ENCODE data around the gene ARL13A. TPM values are rescaled to one million over a fixed set of nuclear protein-coding genes. Genes with fewer than 3 reads are reported as not detected.

The ARL13A gene
- total RNA-seq, 4 donors from 2014 or later = not detected

DNA sequence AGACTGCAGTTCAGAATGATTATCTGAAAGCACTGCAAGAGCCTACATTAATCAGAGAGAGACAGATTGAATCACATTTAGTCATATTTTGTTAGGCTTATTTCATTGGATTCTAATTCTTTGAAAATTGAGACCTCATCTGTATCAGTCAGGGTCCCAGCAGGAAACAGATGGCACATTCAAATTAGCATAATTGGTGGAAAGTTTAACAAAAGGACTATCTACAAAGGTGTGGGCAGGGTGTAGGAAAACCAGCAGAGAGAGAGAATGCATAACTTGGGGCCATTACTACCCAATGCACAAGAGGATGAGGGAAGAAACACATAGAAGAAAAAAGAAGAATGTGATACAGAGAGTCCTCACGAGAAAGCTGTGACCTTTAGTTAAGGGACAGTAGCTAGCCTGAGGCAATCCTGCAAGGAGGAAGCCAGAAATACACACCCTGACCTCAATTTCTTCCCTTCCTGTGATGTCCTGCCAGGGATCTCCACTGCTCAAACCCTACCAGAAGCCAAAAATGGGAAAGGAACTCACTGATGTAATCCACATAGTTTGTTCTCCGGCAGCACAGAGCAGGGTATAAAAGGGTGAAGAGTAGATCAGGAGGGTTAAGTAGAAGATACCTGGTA is 23.1 kb upstream of the ARL13A start:
- no peaks in the 10 kb centered on the region for H3K27me3 ChIP-seq
- DNase-seq (ENCODE audit: extremely low spot score) = no peak
- H3K9me3 ChIP-seq = no peaks in the 10 kb centered on the region
- H3K4me3 ChIP-seq = no peak overlapping the region
- intact Hi-C loops (cut with DNase I) = no loop called here
- H3K36me3 ChIP-seq = no peaks in the 10 kb centered on the region
- no peak overlapping the region for H3K27ac ChIP-seq (replicated peaks in 1 of 4)
- no peaks in the 10 kb centered on the region for H3K4me1 ChIP-seq
- 57% methylated on average over 2 of the region's 2 CpGs for WGBS
- no peak for TF ChIP-seq POLR2AphosphoS5 (IDR thresholded peaks at IDR 0.05)
- TF ChIP-seq CTCF (IDR thresholded peaks at IDR 0.05) = no peak
- no peak for TF ChIP-seq POLR2A (IDR thresholded peaks at IDR 0.05; ENCODE audit: low read depth)
- TF ChIP-seq EP300 (IDR thresholded peaks at IDR 0.05) = no peak

DNA sequence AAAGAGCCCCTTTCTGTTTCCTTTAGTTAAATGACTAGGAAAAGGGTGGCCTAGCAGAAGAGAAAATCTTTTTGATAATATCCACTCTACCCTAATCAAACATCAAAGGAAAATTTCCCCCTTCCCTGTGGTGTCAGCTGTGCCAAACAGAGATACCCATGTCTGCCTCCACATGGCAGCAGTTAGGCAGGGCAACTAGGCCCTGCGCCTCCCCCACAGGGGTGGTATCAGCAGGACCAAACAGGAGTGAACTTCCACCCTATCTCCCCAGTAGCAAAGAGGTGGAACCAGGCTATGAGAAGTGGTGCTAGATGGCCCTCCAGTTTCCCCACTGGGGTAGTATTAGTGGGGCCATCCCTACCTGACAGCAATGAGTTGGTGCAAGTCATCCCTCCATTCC is 21.0 kb upstream of the ARL13A start:
- TF ChIP-seq POLR2A (IDR thresholded peaks at IDR 0.05; ENCODE audit: low read depth) (no peak), POLR2AphosphoS5 (IDR thresholded peaks at IDR 0.05) (no peak), CTCF (IDR thresholded peaks at IDR 0.05) (no peak), EP300 (IDR thresholded peaks at IDR 0.05) (no peak)
- no peaks in the 10 kb centered on the region for H3K27me3 ChIP-seq
- no peak overlapping the region for H3K4me3 ChIP-seq
- intact Hi-C loops (cut with DNase I) = no loop called here
- no peak overlapping the region for H3K27ac ChIP-seq (replicated peaks in 1 of 4)
- H3K36me3 ChIP-seq = no peaks in the 10 kb centered on the region
- DNase-seq (ENCODE audit: extremely low spot score) = no peak
- H3K4me1 ChIP-seq = no peaks in the 10 kb centered on the region
- no peaks in the 10 kb centered on the region for H3K9me3 ChIP-seq
- 83% methylated on average over 1 of the region's 1 CpG for WGBS

GRCh38 chrX:100962811-100963210 is 6.7 kb upstream of the ARL13A start:
- no peak for TF ChIP-seq CTCF (IDR thresholded peaks at IDR 0.05)
- no peak for TF ChIP-seq POLR2AphosphoS5 (IDR thresholded peaks at IDR 0.05)
- no peak for TF ChIP-seq EP300 (IDR thresholded peaks at IDR 0.05)
- TF ChIP-seq POLR2A (IDR thresholded peaks at IDR 0.05; ENCODE audit: low read depth) = no peak
- H3K4me1 ChIP-seq = no peaks in the 10 kb centered on the region
- intact Hi-C loops (cut with DNase I) = no loop called here
- DNase-seq (ENCODE audit: extremely low spot score) = no peak
- no peak overlapping the region for H3K4me3 ChIP-seq
- H3K36me3 ChIP-seq = no peaks in the 10 kb centered on the region
- no peak overlapping the region for H3K27ac ChIP-seq (replicated peaks in 1 of 4)
- WGBS = 77% methylated on average over 3 of the region's 3 CpGs
- no peaks in the 10 kb centered on the region for H3K9me3 ChIP-seq
- no peaks in the 10 kb centered on the region for H3K27me3 ChIP-seq

GRCh38 chrX:100964362-100964761 is 5.1 kb upstream of the ARL13A start:
- Histone ChIP-seq H3K9me3 (no peaks in the 10 kb centered on the region), H3K36me3 (no peaks in the 10 kb centered on the region), H3K27me3 (no peaks in the 10 kb centered on the region), H3K4me3 (no peak overlapping the region), H3K4me1 (no peaks in the 10 kb centered on the region), H3K27ac (replicated peaks in 1 of 4) (no peak overlapping the region)
- no peak for DNase-seq (ENCODE audit: extremely low spot score)
- TF ChIP-seq POLR2AphosphoS5 (IDR thresholded peaks at IDR 0.05) (no peak), EP300 (IDR thresholded peaks at IDR 0.05) (no peak), CTCF (IDR thresholded peaks at IDR 0.05) (no peak)
- intact Hi-C loops (cut with DNase I) = no loop called here

DNA sequence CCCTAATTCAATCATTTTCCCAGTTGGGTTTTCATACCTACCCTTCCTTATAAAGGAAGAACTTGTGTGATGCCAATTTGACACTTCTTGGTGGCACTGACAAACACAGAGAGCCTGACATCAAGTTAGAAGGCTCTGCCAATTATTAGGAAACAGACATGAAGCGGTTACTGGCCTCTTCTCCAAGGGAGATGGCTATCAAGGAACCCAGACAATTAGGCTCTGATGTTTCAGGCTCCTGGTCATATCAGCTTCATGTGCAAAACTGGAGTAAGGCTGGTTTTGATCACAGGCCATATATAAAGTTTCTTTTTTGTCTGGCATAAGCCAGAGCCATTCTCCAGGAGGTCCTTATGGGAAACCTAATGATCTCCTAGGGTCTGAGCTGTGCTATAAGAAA is 428 bp downstream of the ARL13A start:
- WGBS = 91% methylated on average over 1 of the region's 1 CpG
- no peaks in the 10 kb centered on the region for H3K9me3 ChIP-seq
- H3K4me3 ChIP-seq = no peak overlapping the region
- TF ChIP-seq POLR2AphosphoS5 (IDR thresholded peaks at IDR 0.05) = no peak
- no peak for TF ChIP-seq CTCF (IDR thresholded peaks at IDR 0.05)
- TF ChIP-seq EP300 (IDR thresholded peaks at IDR 0.05) = no peak
- TF ChIP-seq POLR2A (IDR thresholded peaks at IDR 0.05; ENCODE audit: low read depth) = no peak
- no peaks in the 10 kb centered on the region for H3K36me3 ChIP-seq
- intact Hi-C loops (cut with DNase I) = no loop called here
- no peak overlapping the region for H3K27ac ChIP-seq (replicated peaks in 1 of 4)
- no peak for DNase-seq (ENCODE audit: extremely low spot score)
- no peaks in the 10 kb centered on the region for H3K4me1 ChIP-seq
- no peaks in the 10 kb centered on the region for H3K27me3 ChIP-seq
